ENCODE results near the gene CTBP2. TPM values are rescaled to one million over a fixed set of nuclear protein-coding genes. Genes with fewer than 3 reads are reported as not detected.

The CTBP2 gene
- total RNA-seq, 4 donors from 2014 or later: 65.9 to 129 (median 71.2) TPM

- no peak for DNase-seq
- no peak for TF ChIP-seq CTCF (IDR thresholded peaks at IDR 0.05)
- TF ChIP-seq POLR2A (IDR thresholded peaks at IDR 0.05): no peak
- no peaks in the 10 kb centered on the region for H3K9me3 ChIP-seq
- no peak overlapping the region for H3K4me3 ChIP-seq
- H3K27ac ChIP-seq: peak overlapping the region in 1 of 2 donors; percentile 4
- H3K36me3 ChIP-seq: no peaks in the 10 kb centered on the region
- H3K4me1 ChIP-seq: no peaks in the 10 kb centered on the region
- H3K27me3 ChIP-seq: no peaks in the 10 kb centered on the region
- intact Hi-C loops (cut with DNase I; ENCODE audit: low total_unique reads): loop anchor here (10.0 kb wide), 1 partner anchor 66 kb away; no protein-coding TSS in a partner anchor
Measured at GRCh38 chr10:125008689-125009638, 151.4 kb downstream of the CTBP2 start.

- no peaks in the 10 kb centered on the region for H3K36me3 ChIP-seq
- DNase-seq: peak in 1 of 2 donors; percentile 9
- no peaks in the 10 kb centered on the region for H3K4me1 ChIP-seq
- H3K9me3 ChIP-seq: no peaks in the 10 kb centered on the region
- intact Hi-C loops (cut with DNase I; ENCODE audit: low total_unique reads): loop anchor here (10.0 kb wide), 1 partner anchor 67 kb away; no protein-coding TSS in a partner anchor
- no peak overlapping the region for H3K27ac ChIP-seq
- no peaks in the 10 kb centered on the region for H3K27me3 ChIP-seq
- no peak for TF ChIP-seq POLR2A (IDR thresholded peaks at IDR 0.05)
- H3K4me3 ChIP-seq: no peak overlapping the region
Measured at GRCh38 chr10:125007436-125007835, 152.9 kb downstream of the CTBP2 start.

- Histone ChIP-seq H3K4me1 (no peaks in the 10 kb centered on the region), H3K27me3 (no peaks in the 10 kb centered on the region), H3K27ac (no peak overlapping the region), H3K9me3 (no peaks in the 10 kb centered on the region), H3K36me3 (no peaks in the 10 kb centered on the region), H3K4me3 (no peak overlapping the region)
- DNase-seq: peak in 1 of 2 donors; percentile 18
- intact Hi-C loops (cut with DNase I; ENCODE audit: low total_unique reads): loop anchor here (10.0 kb wide), 1 partner anchor 68 kb away; no protein-coding TSS in a partner anchor
- TF ChIP-seq CTCF (IDR thresholded peaks at IDR 0.05) (no peak), POLR2A (IDR thresholded peaks at IDR 0.05) (no peak)
Measured at GRCh38 chr10:125006921-125007426, 153.4 kb downstream of the CTBP2 start.

GRCh38 chr10:125006188-125006680 is 154.1 kb downstream of the CTBP2 start:
- peaks cover 3 to 4% of the 10 kb centered on the region in 2 donors for H3K4me1 ChIP-seq
- no peak for DNase-seq
- H3K4me3 ChIP-seq: no peak overlapping the region
- no peaks in the 10 kb centered on the region for H3K36me3 ChIP-seq
- H3K27me3 ChIP-seq: no peaks in the 10 kb centered on the region
- no peaks in the 10 kb centered on the region for H3K9me3 ChIP-seq
- H3K27ac ChIP-seq: no peak overlapping the region
- intact Hi-C loops (cut with DNase I; ENCODE audit: low total_unique reads): loop anchor here (10.0 kb wide), 1 partner anchor 69 kb away; no protein-coding TSS in a partner anchor
- no peak for TF ChIP-seq CTCF (IDR thresholded peaks at IDR 0.05)
- TF ChIP-seq POLR2A (IDR thresholded peaks at IDR 0.05): no peak

GRCh38 chr10:125005312-125006187 is 154.8 kb downstream of the CTBP2 start:
- Histone ChIP-seq H3K9me3 (no peaks in the 10 kb centered on the region), H3K4me3 (no peak overlapping the region), H3K27me3 (no peaks in the 10 kb centered on the region), H3K36me3 (no peaks in the 10 kb centered on the region), H3K4me1 (peaks cover 7 to 10% of the 10 kb centered on the region in 2 donors), H3K27ac (no peak overlapping the region)
- intact Hi-C loops (cut with DNase I; ENCODE audit: low total_unique reads): loop anchor here (10.0 kb wide), 1 partner anchor 69 kb away; no protein-coding TSS in a partner anchor
- DNase-seq: peak; percentile 11 to 13
- TF ChIP-seq POLR2A (IDR thresholded peaks at IDR 0.05): no peak
- TF ChIP-seq CTCF (IDR thresholded peaks at IDR 0.05): no peak
